Stimulated activated CD8-positive, alpha-beta memory T cell treated with anti-CD3 and anti-CD28 coated beads, Interleukin-12 subunit alpha, Interleukin-12 subunit beta, amount 100 ng/mL, for 24 hours (primary cell): ENCODE measurements around the gene ANO9.

ENCODE experiments used
- DNase-seq: peaks from one replicate; pipeline ENCODE4 v3.0.0-alpha.2; 2020; ENCODE audit errors: extremely low read depth

ANO9 gene

DNA sequence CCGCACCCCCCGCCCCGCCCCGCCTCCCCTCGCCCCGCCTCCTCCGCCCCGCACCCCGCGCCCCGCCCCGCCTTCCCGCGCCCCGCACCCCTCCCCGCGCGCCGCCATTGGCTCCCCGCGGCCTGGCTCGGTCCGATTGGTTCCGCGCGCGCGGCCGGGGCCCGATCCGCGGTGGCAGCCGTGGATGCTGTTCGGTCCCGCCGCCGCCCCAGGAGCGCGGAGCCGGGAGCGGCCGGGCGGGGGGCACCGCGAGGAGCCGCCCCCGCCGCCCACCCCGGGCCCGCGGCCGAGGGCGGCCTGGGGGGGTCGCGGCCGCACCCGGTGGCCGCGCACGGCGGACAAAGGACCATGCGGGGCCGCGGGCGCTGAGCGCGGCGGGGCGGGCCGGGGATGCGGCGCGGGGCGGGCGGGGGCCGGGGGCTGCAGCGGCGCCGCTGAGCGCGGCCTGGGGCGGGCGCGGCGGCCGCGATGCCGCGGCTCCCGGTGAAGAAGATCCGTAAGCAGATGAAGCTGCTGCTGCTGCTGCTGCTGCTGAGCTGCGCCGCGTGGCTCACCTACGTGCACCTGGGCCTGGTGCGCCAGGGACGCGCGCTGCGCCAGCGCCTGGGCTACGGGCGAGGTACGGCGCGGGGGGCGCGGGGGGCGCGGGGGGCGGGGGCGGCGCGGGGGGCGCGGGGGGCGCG is 72.3 kb downstream of the ANO9 start, which contains the start of gene B4GALNT4:
Gene B4GALNT4 (plus strand): TSS at position 164 of the 683 bp plus-strand sequence. CDS start 305 bp downstream, at position 469.
- no peak for DNase-seq

DNA sequence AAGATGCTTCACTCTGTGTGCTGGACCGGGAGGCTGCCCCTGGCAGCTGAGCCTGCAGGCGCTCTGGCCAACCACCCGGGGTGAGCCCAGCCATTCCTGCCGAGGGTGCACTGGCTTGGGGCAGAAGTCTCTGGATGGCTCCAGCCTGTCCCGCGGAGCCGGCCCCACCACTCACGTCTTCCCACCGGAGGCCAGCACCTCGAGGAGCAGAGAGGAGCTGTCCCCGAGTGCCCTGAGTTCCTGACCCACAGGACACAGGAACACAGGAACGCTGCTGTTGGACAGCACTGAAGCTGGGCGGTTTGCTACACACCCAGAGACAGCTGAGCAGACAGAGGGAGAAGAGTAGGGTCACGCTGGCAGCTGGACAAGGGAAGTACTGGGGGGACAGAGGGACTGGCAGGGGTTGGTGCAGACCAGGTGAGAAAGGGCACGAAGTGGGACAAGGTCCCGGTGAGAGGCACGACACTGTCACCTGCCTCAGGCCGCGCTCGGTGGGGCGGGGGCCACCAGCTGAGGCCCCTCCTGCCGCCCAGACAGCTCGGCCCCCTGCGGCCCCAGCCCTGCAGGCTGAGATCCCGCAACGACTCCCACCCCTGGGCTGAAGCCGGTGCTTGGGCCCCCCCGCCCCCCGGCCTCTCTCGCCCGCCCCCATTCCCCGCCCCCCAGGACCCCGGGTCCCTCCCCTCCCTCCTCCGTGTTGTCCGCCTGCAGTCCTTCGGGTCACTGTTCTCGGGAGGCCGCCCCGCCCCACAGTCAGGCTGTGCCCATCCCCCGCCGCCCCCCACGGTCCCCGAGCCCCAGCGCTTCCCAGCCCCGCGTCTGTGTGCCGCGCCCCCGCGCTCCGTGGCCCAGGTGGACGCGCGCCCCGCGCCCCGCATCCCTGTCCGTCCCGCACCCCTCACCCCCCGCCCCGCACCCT is 73.1 kb downstream of the ANO9 start:
- DNase-seq = no peak

DNA sequence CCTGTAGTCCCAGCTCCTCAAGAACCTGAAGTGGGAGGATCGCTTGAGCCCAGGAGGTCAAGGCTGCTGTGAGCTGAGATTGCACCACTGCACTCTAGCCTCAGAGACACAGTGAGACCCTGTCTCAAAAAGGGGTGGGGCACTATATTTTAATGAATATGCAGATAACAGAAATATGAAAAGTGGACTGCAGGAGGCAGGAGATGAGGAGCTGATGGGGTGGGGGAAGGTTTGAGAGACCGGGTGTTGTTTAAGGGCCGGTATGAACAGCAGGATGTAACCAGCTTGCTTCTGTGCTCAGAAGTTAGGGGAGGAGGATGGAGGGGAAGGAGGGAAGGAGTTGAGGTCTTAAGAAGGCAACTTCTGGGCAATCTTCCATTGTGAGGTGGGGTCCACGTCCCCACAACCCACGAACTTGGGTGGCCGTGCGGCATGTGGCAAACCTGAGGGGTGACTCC is 73.8 kb downstream of the ANO9 start:
- DNase-seq = no peak
